Heart left ventricle (tissue), 13 donors: ENCODE data around the gene SPTBN1.

Experiments used
- POLR2A ChIP-seq, 2 donors: fragments of 450-650 bp; IDR thresholded peaks; one replicate each; pipeline ENCODE4 v1.6.1; 2017; ENCODE audit warnings: antibody characterized with exemption in 2 of 2, mild to moderate bottlenecking in 2 of 2, moderate library complexity in 2 of 2
- TF ChIP-seq, protein P1 (sequence below), 12 donors: fragments of 200-600 bp; sonication (generic) in 4 of 12; IDR thresholded peaks; one replicate each; pipeline versions ENCODE4 v1.5.0 to v1.8.0; 2018 to 2022; ENCODE audit warnings: antibody characterized with exemption in 12 of 12, mild to moderate bottlenecking in 5 of 12
- donor health status: ischemic (EF 13 %, LVEDD 7.1; RV severe dilation, severe dysfunction).
- donor health status: DM: no; HTN: yes; CAD: no.
- donor health status: DM: no; HTN: no; CAD: no.
- donor health status: ischemic (EF 25% LVEDD 6.9; RV normal size, moderate dysfunction).
- donor health status: ischemic (EF 25% LVEDD 5.7; RV mildly dilated, moderate dysfunction).
- donor health status: ischemic (EF 35%, LVEDD 5.7; RV mildly dilated, moderate dysfunction).
- donor health status: nonischemic (EF 11% LVEDD 7.7; RV severe dilation, severe dysfunction).
- donor health status: DM: yes; HTN: yes; CAD: no.
- donor health status: PGD.
- donor health status: ischemic (EF 29% LVEDD 5.4; RV normal size, mild dysfunction).
- donor health status: nonischemic (EF 23%, LVEDD 6.1; RV moderate dilation, normal function).

DNA sequence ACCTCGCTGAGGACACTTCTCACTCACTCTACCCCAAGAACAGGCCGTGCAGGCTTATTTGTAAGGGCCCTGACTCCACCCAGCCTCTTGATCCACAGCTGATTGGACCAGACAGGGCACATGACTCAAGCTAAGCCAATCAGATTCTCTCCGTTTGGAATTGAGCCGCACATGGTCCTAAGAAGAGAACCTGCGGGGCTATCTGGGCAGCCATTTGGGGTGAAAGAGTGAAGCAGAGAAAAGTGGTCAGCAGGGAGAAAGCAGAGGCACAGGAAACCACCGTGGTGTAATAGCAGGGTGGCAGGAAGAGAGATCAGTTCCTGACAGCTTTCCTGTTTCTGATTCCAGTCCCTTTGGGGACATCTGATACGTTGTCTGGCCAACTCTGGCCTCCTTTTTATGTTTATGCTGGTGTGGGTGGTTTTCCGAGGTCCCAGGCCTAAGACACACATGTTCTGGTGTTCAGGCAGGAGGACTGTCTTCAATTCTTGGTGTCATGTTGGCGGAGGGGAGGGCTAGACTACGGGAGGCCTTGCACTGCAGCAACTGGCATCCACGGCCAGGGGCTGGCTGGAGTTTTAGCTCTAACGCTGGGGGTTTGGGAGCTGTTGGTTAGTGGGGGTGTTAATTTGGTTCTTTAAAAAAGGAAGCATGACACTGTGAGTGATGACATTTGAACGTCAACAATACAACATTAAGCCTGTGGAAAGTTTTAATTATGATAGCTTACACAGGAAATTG lies 26.1 kb upstream of the SPTBN1 start:
- TF ChIP-seq, protein P1, sequence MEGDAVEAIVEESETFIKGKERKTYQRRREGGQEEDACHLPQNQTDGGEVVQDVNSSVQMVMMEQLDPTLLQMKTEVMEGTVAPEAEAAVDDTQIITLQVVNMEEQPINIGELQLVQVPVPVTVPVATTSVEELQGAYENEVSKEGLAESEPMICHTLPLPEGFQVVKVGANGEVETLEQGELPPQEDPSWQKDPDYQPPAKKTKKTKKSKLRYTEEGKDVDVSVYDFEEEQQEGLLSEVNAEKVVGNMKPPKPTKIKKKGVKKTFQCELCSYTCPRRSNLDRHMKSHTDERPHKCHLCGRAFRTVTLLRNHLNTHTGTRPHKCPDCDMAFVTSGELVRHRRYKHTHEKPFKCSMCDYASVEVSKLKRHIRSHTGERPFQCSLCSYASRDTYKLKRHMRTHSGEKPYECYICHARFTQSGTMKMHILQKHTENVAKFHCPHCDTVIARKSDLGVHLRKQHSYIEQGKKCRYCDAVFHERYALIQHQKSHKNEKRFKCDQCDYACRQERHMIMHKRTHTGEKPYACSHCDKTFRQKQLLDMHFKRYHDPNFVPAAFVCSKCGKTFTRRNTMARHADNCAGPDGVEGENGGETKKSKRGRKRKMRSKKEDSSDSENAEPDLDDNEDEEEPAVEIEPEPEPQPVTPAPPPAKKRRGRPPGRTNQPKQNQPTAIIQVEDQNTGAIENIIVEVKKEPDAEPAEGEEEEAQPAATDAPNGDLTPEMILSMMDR (IDR thresholded peaks at IDR 0.05): no peak
- TF ChIP-seq POLR2A (IDR thresholded peaks at IDR 0.05): no peak
